SK-N-SH (cell line): ENCODE results near the gene COQ8B. TPM values are rescaled to one million over a fixed set of nuclear protein-coding genes. Genes with fewer than 3 reads are reported as not detected.
A peak's percentile ranks its signal among the peaks of the same experiment; 100 is the strongest.

ENCODE experiments used
- CTCF ChIA-PET: fragments of 300-600, 350-600 bp; formaldehyde crosslinking; extraction: SDS; loops from one replicate; lab custom pipeline; 2021; lab: Yijun Ruan, JAX
- POLR2A ChIA-PET: fragments of 350-600 bp; sonication (Branson Sonifier 250); formaldehyde crosslinking; extraction: SDS; loops from one replicate; lab custom pipeline; 2020; ENCODE audit warnings: antibody characterized with exemption, inconsistent platforms; lab: Yijun Ruan, JAX
- DNase-seq: peaks from one replicate; pipeline ENCODE4 v3.0.0; 2012
- H2AFZ ChIP-seq: fragments of 200-600 bp; sonication (generic); 2 replicates; pipeline ENCODE4 v1.8.1; 2016; ENCODE audit warnings: antibody characterized with exemption, mild to moderate bottlenecking, low read depth
- H3F3A ChIP-seq: fragments of 200-600 bp; sonication (generic); replicated peaks from 2 replicates; pipeline ENCODE3; 2016; ENCODE audit warnings: antibody characterized with exemption, mild to moderate bottlenecking; ENCODE audit not compliant: insufficient read depth
- H3K27ac ChIP-seq, 2 experiments: fragments of 200-500 bp in 1 of 2; fragments of 200-600 bp in 1 of 2; sonication (Bioruptor generic) in 1 of 2; sonication (generic), shearing (Covaris generic) in 1 of 2; 2 replicates each; pipeline versions ENCODE4 v1.5.1 to v1.6.1; 2014 to 2016; ENCODE audit warnings: low read depth in 2 of 2, inconsistent platforms in 1 of 2, low read length in 1 of 2, mild to moderate bottlenecking in 1 of 2, mixed read lengths in 1 of 2
- H3K27me3 ChIP-seq: fragments of 200-600 bp; sonication (generic), shearing (Covaris generic); 2 replicates; pipeline ENCODE4 v1.6.1; 2016; ENCODE audit warnings: mixed run types; ENCODE audit not compliant: insufficient read depth
- H3K36me3 ChIP-seq, 2 experiments: fragments of 200-500 bp in 1 of 2; fragments of 200-600 bp in 1 of 2; sonication (Bioruptor generic) in 1 of 2; sonication (generic) in 1 of 2; replicated peaks in 1 of 2; 2 replicates each; pipeline versions ENCODE3 to v1.5.1; 2014 to 2016; ENCODE audit warnings: low read length in 1 of 2, mild to moderate bottlenecking in 1 of 2; ENCODE audit not compliant: insufficient read depth in 2 of 2, control insufficient read depth in 1 of 2
- H3K4me1 ChIP-seq, 2 experiments: fragments of 200-500 bp in 1 of 2; fragments of 200-600 bp in 1 of 2; sonication (Bioruptor generic) in 1 of 2; sonication (generic), shearing (Covaris generic) in 1 of 2; 2 replicates each; pipeline versions ENCODE4 v1.5.1 to v1.6.1; 2014 to 2016; ENCODE audit warnings: low read depth in 1 of 2, low read length in 1 of 2, mixed run types in 1 of 2; ENCODE audit not compliant: insufficient read depth in 2 of 2, control insufficient read depth in 1 of 2
- H3K4me2 ChIP-seq: fragments of 200-600 bp; sonication (generic), shearing (Covaris generic); 2 replicates; pipeline ENCODE4 v1.6.1; 2017; ENCODE audit warnings: mixed run types
- H3K4me3 ChIP-seq, 2 experiments: fragments of 200-500 bp in 1 of 2; fragments of 200-600 bp in 1 of 2; sonication (Bioruptor generic) in 1 of 2; sonication (generic), shearing (Covaris generic) in 1 of 2; 2 replicates each; pipeline versions ENCODE4 v1.5.1 to v1.8.1; 2014 to 2016; ENCODE audit warnings: low read depth in 2 of 2, inconsistent platforms in 1 of 2, low read length in 1 of 2, mild to moderate bottlenecking in 1 of 2, mixed read lengths in 1 of 2, moderate library complexity in 1 of 2
- H3K79me2 ChIP-seq: fragments of 200-600 bp; sonication (generic); 2 replicates; pipeline ENCODE4 v1.8.1; 2017; ENCODE audit warnings: mild to moderate bottlenecking; ENCODE audit not compliant: insufficient read depth
- H3K9ac ChIP-seq: fragments of 200-600 bp; sonication (generic); 2 replicates; pipeline ENCODE4 v1.6.1; 2017; ENCODE audit warnings: mixed run types
- H3K9me2 ChIP-seq: fragments of 200-600 bp; sonication (generic); 2 replicates; pipeline ENCODE4 v1.6.1; 2017; ENCODE audit warnings: mixed run types
- H3K9me3 ChIP-seq: fragments of 200-600 bp; sonication (generic); 2 replicates; pipeline ENCODE4 v1.6.1; 2017; ENCODE audit warnings: mixed run types, mild to moderate bottlenecking, moderate library complexity
- H4K20me1 ChIP-seq: fragments of 200-600 bp; sonication (generic); 2 replicates; pipeline ENCODE4 v1.6.1; 2017; ENCODE audit warnings: mild to moderate bottlenecking, mixed run types; ENCODE audit not compliant: insufficient read depth
- FOXJ3 ChIP-seq: sonication (generic); formaldehyde crosslinking; IDR thresholded peaks from 2 replicates; pipeline ENCODE4 v1.5.1; 2020; ENCODE audit warnings: mild to moderate bottlenecking, missing genetic modification reagents
- GATA2 ChIP-seq: sonication (generic); formaldehyde crosslinking; IDR thresholded peaks from 2 replicates; pipeline ENCODE4 v1.5.0; 2020; ENCODE audit warnings: mild to moderate bottlenecking, missing genetic modification reagents
- MEF2A ChIP-seq: IDR thresholded peaks from 2 replicates; pipeline ENCODE4 v1.4.0; 2012; ENCODE audit warnings: low read depth, borderline replicate concordance
- NFIC ChIP-seq: IDR thresholded peaks from 2 replicates; pipeline ENCODE4 v1.4.0; 2012; ENCODE audit warnings: borderline replicate concordance
- RCOR1 ChIP-seq: fragments of 150-350 bp; IDR thresholded peaks from 2 replicates; pipeline ENCODE4 v1.6.1; 2017; ENCODE audit warnings: antibody characterized with exemption, low read length
- RFX5 ChIP-seq: IDR thresholded peaks from 2 replicates; pipeline ENCODE4 v1.6.1; 2012; ENCODE audit warnings: mild to moderate bottlenecking, improper control_type of control experiment, low read length
- RXRA ChIP-seq: IDR thresholded peaks from 2 replicates; pipeline ENCODE4 v1.4.0; 2012; ENCODE audit warnings: low read depth, mild to moderate bottlenecking, borderline replicate concordance
- SIN3A ChIP-seq: IDR thresholded peaks from 2 replicates; pipeline ENCODE4 v1.6.1; 2012; ENCODE audit warnings: low read depth, mild to moderate bottlenecking, low read length, moderate library complexity, borderline replicate concordance
- SMC3 ChIP-seq: IDR thresholded peaks from 2 replicates; pipeline ENCODE4 v1.6.1; 2012; ENCODE audit warnings: low read depth, low read length, improper control_type of control experiment
- TEAD4 ChIP-seq: IDR thresholded peaks from 2 replicates; pipeline ENCODE4 v1.4.0; 2012; ENCODE audit warnings: mild to moderate bottlenecking, borderline replicate concordance; ENCODE audit not compliant: insufficient read depth
- WGBS: methylation state at CpG from one replicate; pipeline ENCODE4 v1.1.6; 2017; ENCODE audit warnings: low lambda C conversion rate; 5-methylcytosine and 5-hydroxymethylcytosine counted together
- polyA plus RNA-seq, 3 experiments: library from polyadenylated mRNA; depleted of rRNA; stranded (reverse); fragments of >200 nt; gene quantifications; 2 replicates each; pipeline ENCODE4 v1.2.3, GENCODE V29; 2012
- TF ChIP-seq, protein P1 (sequence below): IDR thresholded peaks from 2 replicates; pipeline ENCODE4 v1.4.0; 2012; ENCODE audit warnings: low read depth, borderline replicate concordance

The COQ8B gene
- polyA plus RNA-seq, 1 of the 3 experiments (the other 2 are of a cell fraction): 43.8 TPM

DNA sequence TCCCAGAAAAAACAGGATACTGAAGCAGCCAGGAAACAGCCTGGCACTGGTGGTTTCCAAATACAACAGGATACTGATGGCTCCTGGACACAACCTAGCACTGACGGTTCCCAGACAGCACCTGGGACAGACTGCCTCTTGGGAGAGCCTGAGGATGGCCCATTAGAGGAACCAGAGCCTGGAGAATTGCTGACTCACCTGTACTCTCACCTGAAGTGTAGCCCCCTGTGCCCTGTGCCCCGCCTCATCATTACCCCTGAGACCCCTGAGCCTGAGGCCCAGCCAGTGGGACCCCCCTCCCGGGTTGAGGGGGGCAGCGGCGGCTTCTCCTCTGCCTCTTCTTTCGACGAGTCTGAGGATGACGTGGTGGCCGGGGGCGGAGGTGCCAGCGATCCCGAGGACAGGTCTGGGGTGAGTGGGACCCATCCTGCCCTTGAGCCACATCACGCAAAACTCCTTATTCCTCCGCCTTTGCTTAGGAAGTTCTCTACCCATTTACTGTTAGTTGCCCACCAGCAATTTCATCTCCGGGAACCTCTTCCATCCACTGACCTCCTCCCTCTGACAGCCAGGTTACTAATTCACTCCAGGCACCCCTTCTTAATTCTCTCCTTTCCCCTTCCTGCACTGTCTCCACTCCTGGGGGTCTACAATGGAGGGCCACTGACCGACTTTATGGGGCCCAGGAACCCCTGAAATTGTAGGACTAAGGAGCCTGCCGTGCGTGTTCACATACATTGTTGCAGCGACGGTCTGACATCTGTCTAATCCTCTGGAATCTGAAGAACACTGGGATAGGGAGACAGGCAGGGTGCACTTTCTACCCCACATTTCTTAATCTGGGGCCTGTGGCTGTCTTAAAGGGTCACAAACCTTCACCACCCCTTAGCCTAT lies 1.4 kb upstream of the COQ8B start:
- POLR2A ChIA-PET: interaction anchor here (1.4 to 1.8 kb wide), 2 partner anchors 27 to 55 kb away, joined by 4 to 5 read pairs; partner anchors contain the start of gene NUMBL
- H3K4me3 ChIP-seq: peak overlapping the region; percentile 70 to 80
- TF ChIP-seq NFIC (no peak), RFX5 (no peak), MEF2A (no peak), RCOR1 (no peak), TEAD4 (no peak), FOXJ3 (no peak), SMC3 (no peak), RXRA (no peak), GATA2 (CRISPR knock-in tag) (no peak)
- TF ChIP-seq, protein P1, sequence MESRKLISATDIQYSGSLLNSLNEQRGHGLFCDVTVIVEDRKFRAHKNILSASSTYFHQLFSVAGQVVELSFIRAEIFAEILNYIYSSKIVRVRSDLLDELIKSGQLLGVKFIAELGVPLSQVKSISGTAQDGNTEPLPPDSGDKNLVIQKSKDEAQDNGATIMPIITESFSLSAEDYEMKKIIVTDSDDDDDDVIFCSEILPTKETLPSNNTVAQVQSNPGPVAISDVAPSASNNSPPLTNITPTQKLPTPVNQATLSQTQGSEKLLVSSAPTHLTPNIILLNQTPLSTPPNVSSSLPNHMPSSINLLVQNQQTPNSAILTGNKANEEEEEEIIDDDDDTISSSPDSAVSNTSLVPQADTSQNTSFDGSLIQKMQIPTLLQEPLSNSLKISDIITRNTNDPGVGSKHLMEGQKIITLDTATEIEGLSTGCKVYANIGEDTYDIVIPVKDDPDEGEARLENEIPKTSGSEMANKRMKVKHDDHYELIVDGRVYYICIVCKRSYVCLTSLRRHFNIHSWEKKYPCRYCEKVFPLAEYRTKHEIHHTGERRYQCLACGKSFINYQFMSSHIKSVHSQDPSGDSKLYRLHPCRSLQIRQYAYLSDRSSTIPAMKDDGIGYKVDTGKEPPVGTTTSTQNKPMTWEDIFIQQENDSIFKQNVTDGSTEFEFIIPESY: no peak
- WGBS: 73% methylated on average over 18 of the region's 20 CpGs
- no peak for DNase-seq
- H3K9me2 ChIP-seq: no peaks in the 10 kb centered on the region
- CTCF ChIA-PET: interaction anchor here (0.9 kb wide), 1 partner anchor 59 kb away, joined by 3 read pairs; no protein-coding TSS in a partner anchor
- H4K20me1 ChIP-seq: peaks cover 3% of the 10 kb centered on the region; the same call in 1 of the 2 replicates
- H3K79me2 ChIP-seq: peaks cover 70% of the 10 kb centered on the region
- H3F3A ChIP-seq: peaks cover 17% of the 10 kb centered on the region
- peak overlapping the region; percentile 89 for H3K4me2 ChIP-seq
- peak overlapping the region; percentile 98 for H3K9ac ChIP-seq
- no peaks in the 10 kb centered on the region for H3K9me3 ChIP-seq
- H3K27me3 ChIP-seq: no peaks in the 10 kb centered on the region
- H3K4me1 ChIP-seq: peaks cover 8 to 35% of the 10 kb centered on the region in 2 experiments; a peak in 1 of 4 replicates
- H3K36me3 ChIP-seq: peaks cover 0 to 5% of the 10 kb centered on the region in 2 experiments
- no peak overlapping the region for H2AFZ ChIP-seq
- H3K27ac ChIP-seq: peak overlapping the region; percentile 35 to 100; a peak in 2 of 4 replicates

DNA sequence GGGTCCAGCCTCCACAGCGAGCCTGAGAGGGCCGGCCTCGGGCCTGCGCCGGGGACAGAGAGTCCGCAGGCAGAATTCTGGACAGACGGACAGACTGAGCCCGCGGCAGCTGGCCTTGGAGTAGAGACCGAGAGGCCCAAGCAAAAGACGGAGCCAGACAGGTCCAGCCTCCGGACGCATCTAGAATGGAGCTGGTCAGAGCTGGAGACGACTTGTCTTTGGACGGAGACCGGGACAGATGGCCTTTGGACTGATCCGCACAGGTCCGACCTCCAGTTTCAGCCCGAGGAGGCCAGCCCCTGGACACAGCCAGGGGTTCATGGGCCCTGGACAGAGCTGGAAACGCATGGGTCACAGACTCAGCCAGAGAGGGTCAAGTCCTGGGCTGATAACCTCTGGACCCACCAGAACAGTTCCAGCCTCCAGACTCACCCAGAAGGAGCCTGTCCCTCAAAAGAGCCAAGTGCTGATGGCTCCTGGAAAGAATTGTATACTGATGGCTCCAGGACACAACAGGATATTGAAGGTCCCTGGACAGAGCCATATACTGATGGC lies 716 bp upstream of the COQ8B start:
- H3K4me2 ChIP-seq: peak overlapping the region; percentile 89
- ChIA-PET CTCF (interaction anchor here (1.0 kb wide), 1 partner anchor 83 kb away, joined by 4 read pairs; no protein-coding TSS in a partner anchor), POLR2A (interaction anchor here (1.0 to 1.8 kb wide), 4 partner anchors 27 to 81 kb away, joined by 4 to 15 read pairs (median 5); partner anchors contain the start of genes ACTMAP, EGLN2, NUMBL and SNRPA)
- H3K27me3 ChIP-seq: no peaks in the 10 kb centered on the region
- H3K4me3 ChIP-seq: peak overlapping the region; percentile 70 to 80
- peaks cover 0 to 12% of the 10 kb centered on the region in 2 experiments for H3K36me3 ChIP-seq
- H3F3A ChIP-seq: peaks cover 17% of the 10 kb centered on the region
- H3K9ac ChIP-seq: peak overlapping the region; percentile 98
- peak overlapping the region; percentile 73; the same call in 1 of the 2 replicates for H2AFZ ChIP-seq
- TF ChIP-seq RCOR1 (0 out of 2 replicates have a peak, but pooled peaks have one; percentile 25), SIN3A (0 out of 2 replicates have a peak, but pooled peaks have one; percentile 1), SMC3 (no peak)
- H3K9me2 ChIP-seq: no peaks in the 10 kb centered on the region
- no peaks in the 10 kb centered on the region for H3K9me3 ChIP-seq
- peaks cover 68% of the 10 kb centered on the region for H3K79me2 ChIP-seq
- peak overlapping the region; percentile 74 to 100 for H3K27ac ChIP-seq
- H4K20me1 ChIP-seq: peaks cover 3% of the 10 kb centered on the region; the same call in 1 of the 2 replicates
- no peak for DNase-seq
- H3K4me1 ChIP-seq: peaks cover 8 to 35% of the 10 kb centered on the region in 2 experiments; a peak in 1 of 4 replicates
- WGBS: 3% methylated on average over 16 of the region's 20 CpGs
